MM.1S (cell line): Measurements from ENCODE around the gene GPHN.

Source experiments
- CTCF ChIP-seq: fragments of 300-600 bp; sonication (generic); IDR thresholded peaks from 2 replicates; pipeline ENCODE4 v1.5.1; 2016; ENCODE audit warnings: antibody characterized with exemption, low read length, mixed read lengths
- EZH2 ChIP-seq: fragments of 300-600 bp; sonication (generic); optimal IDR thresholded peaks from 2 replicates; pipeline ENCODE3; 2017; ENCODE audit warnings: low read depth, mild to moderate bottlenecking, antibody characterized with exemption, low read length, mixed read lengths
- EZH2phosphoT487 ChIP-seq: fragments of 300-600 bp; sonication (generic); IDR thresholded peaks from 2 replicates; pipeline ENCODE4 v1.6.1; 2018; ENCODE audit warnings: antibody characterized with exemption, low read length

- TF ChIP-seq EZH2 (no peak), CTCF (no peak), EZH2phosphoT487 (no peak)
Observed at GRCh38 chr14:67207810-67208209, 699.9 kb downstream of the GPHN start.
